ENCODE results near the gene CTAGE9.

DNA sequence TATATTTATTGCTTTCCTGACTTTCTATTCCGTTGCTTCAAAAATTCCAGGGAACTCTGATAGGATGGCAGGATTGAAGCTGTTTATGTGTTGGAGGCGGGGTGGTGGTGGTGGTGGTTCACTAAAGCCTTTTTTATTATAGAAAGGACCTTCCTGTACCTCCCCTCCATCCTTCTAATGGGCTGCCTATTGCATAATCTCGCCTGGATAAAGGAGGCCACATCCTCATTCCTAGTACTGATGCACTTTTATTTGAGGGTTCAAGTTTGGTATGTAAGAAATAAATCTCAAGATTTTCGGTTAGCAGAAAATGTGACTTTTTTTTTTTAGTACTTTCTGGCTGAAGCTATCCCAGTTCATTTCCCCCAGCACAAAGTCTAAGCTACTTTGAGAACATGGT is 18.7 kb upstream of the CTAGE9 start:
- TF ChIP-seq, protein P1, sequence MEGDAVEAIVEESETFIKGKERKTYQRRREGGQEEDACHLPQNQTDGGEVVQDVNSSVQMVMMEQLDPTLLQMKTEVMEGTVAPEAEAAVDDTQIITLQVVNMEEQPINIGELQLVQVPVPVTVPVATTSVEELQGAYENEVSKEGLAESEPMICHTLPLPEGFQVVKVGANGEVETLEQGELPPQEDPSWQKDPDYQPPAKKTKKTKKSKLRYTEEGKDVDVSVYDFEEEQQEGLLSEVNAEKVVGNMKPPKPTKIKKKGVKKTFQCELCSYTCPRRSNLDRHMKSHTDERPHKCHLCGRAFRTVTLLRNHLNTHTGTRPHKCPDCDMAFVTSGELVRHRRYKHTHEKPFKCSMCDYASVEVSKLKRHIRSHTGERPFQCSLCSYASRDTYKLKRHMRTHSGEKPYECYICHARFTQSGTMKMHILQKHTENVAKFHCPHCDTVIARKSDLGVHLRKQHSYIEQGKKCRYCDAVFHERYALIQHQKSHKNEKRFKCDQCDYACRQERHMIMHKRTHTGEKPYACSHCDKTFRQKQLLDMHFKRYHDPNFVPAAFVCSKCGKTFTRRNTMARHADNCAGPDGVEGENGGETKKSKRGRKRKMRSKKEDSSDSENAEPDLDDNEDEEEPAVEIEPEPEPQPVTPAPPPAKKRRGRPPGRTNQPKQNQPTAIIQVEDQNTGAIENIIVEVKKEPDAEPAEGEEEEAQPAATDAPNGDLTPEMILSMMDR (IDR thresholded peaks at IDR 0.05; ENCODE audit: insufficient read depth, low read depth, low read length): no peak
- no peak for TF ChIP-seq EZH2 (IDR thresholded peaks at IDR 0.05; ENCODE audit: insufficient read depth, low read length)
